IMR-90 (cell line): ENCODE results near the gene PRKD1.

Source experiments
- BHLHE40 ChIP-seq: fragments of 150-350 bp; IDR thresholded peaks from 2 replicates; pipeline ENCODE4 v1.6.1; 2016; ENCODE audit warnings: mild to moderate bottlenecking, low read depth, low read length
- CHD1 ChIP-seq: IDR thresholded peaks from 2 replicates; pipeline ENCODE4 v1.6.1; 2012; ENCODE audit warnings: low read depth, low read length, improper control_type of control experiment
- CTCF ChIP-seq: conservative IDR thresholded peaks from 2 replicates; pipeline ENCODE4 v1.5.1; 2012; ENCODE audit warnings: mild to moderate bottlenecking, low read depth, low read length, improper control_type of control experiment
- FOS ChIP-seq: fragments of 150-350 bp; IDR thresholded peaks from 2 replicates; pipeline ENCODE4 v1.6.1; 2016; ENCODE audit warnings: low read depth, low read length
- MAFK ChIP-seq: IDR thresholded peaks from 2 replicates; pipeline ENCODE4 v1.6.1; 2012; ENCODE audit warnings: low read depth, low read length, improper control_type of control experiment
- MAZ ChIP-seq: IDR thresholded peaks from 2 replicates; pipeline ENCODE4 v1.6.1; 2012; ENCODE audit warnings: low read depth, mild to moderate bottlenecking, low read length, improper control_type of control experiment, moderate library complexity, borderline replicate concordance
- POLR2A ChIP-seq: IDR thresholded peaks from 2 replicates; pipeline ENCODE4 v1.6.1; 2012; ENCODE audit warnings: mild to moderate bottlenecking, low read depth, low read length
- RFX5 ChIP-seq: IDR thresholded peaks from 2 replicates; pipeline ENCODE4 v1.8.0; 2012; ENCODE audit warnings: low read depth, mild to moderate bottlenecking, low read length, moderate library complexity
- SMC3 ChIP-seq: fragments of 150-350 bp; IDR thresholded peaks from 2 replicates; pipeline ENCODE4 v1.6.1; 2016; ENCODE audit warnings: low read depth, mild to moderate bottlenecking, antibody characterized with exemption, low read length, moderate library complexity
- TF ChIP-seq, protein P1 (sequence below): fragments of 150-350 bp; IDR thresholded peaks from 2 replicates; pipeline ENCODE4 v1.6.1; 2016; ENCODE audit warnings: low read depth, mild to moderate bottlenecking, low read length, moderate library complexity, borderline replicate concordance

DNA sequence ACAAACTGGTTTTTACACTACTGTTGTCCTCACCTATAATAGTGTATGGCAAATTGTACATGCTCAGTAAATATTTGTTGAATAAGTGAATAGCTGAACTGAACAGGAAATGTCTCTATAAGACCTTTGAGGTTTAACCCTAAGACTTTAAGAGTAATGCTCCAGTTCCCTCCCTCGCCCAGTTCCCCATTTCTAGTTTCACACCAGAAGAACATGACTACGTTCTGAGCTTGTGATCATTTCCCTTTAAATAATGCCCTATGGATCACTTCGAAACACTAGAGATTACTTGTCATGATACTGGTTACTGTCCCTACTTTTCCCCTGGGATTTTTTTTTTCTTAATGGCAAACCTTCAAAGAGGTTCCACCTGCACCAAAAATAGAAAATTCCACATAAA lies 69.3 kb downstream of the PRKD1 start:
- TF ChIP-seq CTCF (no peak), MAZ (no peak), POLR2A (no peak), BHLHE40 (no peak), MAFK (no peak), RFX5 (no peak), CHD1 (no peak), FOS (no peak), SMC3 (no peak)
- TF ChIP-seq, protein P1, sequence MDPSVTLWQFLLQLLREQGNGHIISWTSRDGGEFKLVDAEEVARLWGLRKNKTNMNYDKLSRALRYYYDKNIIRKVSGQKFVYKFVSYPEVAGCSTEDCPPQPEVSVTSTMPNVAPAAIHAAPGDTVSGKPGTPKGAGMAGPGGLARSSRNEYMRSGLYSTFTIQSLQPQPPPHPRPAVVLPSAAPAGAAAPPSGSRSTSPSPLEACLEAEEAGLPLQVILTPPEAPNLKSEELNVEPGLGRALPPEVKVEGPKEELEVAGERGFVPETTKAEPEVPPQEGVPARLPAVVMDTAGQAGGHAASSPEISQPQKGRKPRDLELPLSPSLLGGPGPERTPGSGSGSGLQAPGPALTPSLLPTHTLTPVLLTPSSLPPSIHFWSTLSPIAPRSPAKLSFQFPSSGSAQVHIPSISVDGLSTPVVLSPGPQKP: no peak
